IMR-90 (cell line): Measurements from ENCODE around the gene HOXA13. TPM values are rescaled to one million over a fixed set of nuclear protein-coding genes. Genes with fewer than 3 reads are reported as not detected.
A peak's percentile ranks its signal among the peaks of the same experiment; 100 is the strongest.

ENCODE experiments used
- ATAC-seq: fragments of 200-7000 bp; cut with Tn5 transposase; 2 replicates; pipeline ENCODE4 v1.9.1; 2020; ENCODE audit warnings: low read depth, mild to moderate bottlenecking, moderate library complexity
- BruUV-seq: library from RNA; stranded (reverse); fragments of 400-500 nt; replicated peaks from 2 replicates; lab custom pipeline; 2021; lab: Mats Ljungman, UMichigan
- CTCF ChIA-PET: fragments of 300-600 bp; formaldehyde crosslinking; extraction: SDS; loops from one replicate; lab custom pipeline; 2021; ENCODE audit warnings: antibody characterized with exemption; lab: Yijun Ruan, JAX
- POLR2A ChIA-PET: fragments of 300-600 bp; sonication (Branson Sonifier 250); formaldehyde crosslinking; loops from one replicate; lab custom pipeline; 2022; ENCODE audit warnings: antibody characterized with exemption; ENCODE audit not compliant: unreplicated experiment; lab: Charles Lee
- DNase-seq: peaks from one replicate; pipeline ENCODE4 v3.0.0; 2013
- H2AFZ ChIP-seq: replicated peaks from 2 replicates; pipeline ENCODE3; 2013; ENCODE audit warnings: low read length, mild to moderate bottlenecking; ENCODE audit not compliant: poor library complexity
- H2AK5ac ChIP-seq: 2 replicates; pipeline ENCODE4 v1.6.1; 2013; ENCODE audit warnings: low read depth, low read length, inconsistent platforms
- H2AK9ac ChIP-seq: replicated peaks from 2 replicates; pipeline ENCODE3; 2013; ENCODE audit warnings: mild to moderate bottlenecking, low read depth, low read length, moderate library complexity; ENCODE audit not compliant: poor library complexity
- H2BK120ac ChIP-seq: 2 replicates; pipeline ENCODE4 v1.6.1; 2013; ENCODE audit warnings: low read depth, low read length, inconsistent platforms
- H2BK15ac ChIP-seq: 3 replicates; pipeline ENCODE4 v1.6.1; 2013; ENCODE audit warnings: low read depth, low read length, inconsistent platforms
- H2BK20ac ChIP-seq: 2 replicates; pipeline ENCODE4 v1.6.1; 2013; ENCODE audit warnings: low read depth, mild to moderate bottlenecking, inconsistent platforms, low read length, moderate library complexity
- H2BK5ac ChIP-seq: 2 replicates; pipeline ENCODE4 v1.6.1; 2013; ENCODE audit warnings: mild to moderate bottlenecking, low read depth, low read length, inconsistent platforms; ENCODE audit not compliant: poor library complexity, severe bottlenecking
- H3K14ac ChIP-seq: replicated peaks from 2 replicates; pipeline ENCODE4 v1.6.1; 2013; ENCODE audit warnings: low read depth, low read length, inconsistent platforms
- H3K18ac ChIP-seq: 2 replicates; pipeline ENCODE4 v1.6.1; 2013; ENCODE audit warnings: low read depth, low read length, control low read depth
- H3K23ac ChIP-seq: 2 replicates; pipeline ENCODE4 v1.6.1; 2013; ENCODE audit warnings: low read depth, low read length, inconsistent platforms
- H3K27ac ChIP-seq: 2 replicates; pipeline ENCODE4 v1.5.1; 2013; ENCODE audit warnings: mild to moderate bottlenecking, control low read depth, low read length; ENCODE audit not compliant: insufficient read depth
- H3K27me3 ChIP-seq: 2 replicates; pipeline ENCODE4 v1.6.1; 2013; ENCODE audit warnings: low read length; ENCODE audit not compliant: control insufficient read depth, insufficient read depth
- H3K36me3 ChIP-seq: 2 replicates; pipeline ENCODE4 v1.6.1; 2013; ENCODE audit warnings: low read length, mixed read lengths; ENCODE audit not compliant: control insufficient read depth, insufficient read depth
- H3K4ac ChIP-seq: 2 replicates; pipeline ENCODE4 v1.6.1; 2013; ENCODE audit warnings: low read depth, low read length, inconsistent platforms
- H3K4me1 ChIP-seq: 2 replicates; pipeline ENCODE4 v1.6.1; 2013; ENCODE audit warnings: low read length, mixed read lengths; ENCODE audit not compliant: control insufficient read depth, insufficient read depth
- H3K4me2 ChIP-seq: 2 replicates; pipeline ENCODE4 v1.6.1; 2013; ENCODE audit warnings: low read depth, mild to moderate bottlenecking, control low read depth, low read length, moderate library complexity
- H3K4me3 ChIP-seq: 2 replicates; pipeline ENCODE4 v1.5.1; 2013; ENCODE audit warnings: low read depth, mild to moderate bottlenecking, control low read depth, low read length, moderate library complexity; ENCODE audit not compliant: insufficient read depth
- H3K56ac ChIP-seq: 2 replicates; pipeline ENCODE4 v1.6.1; 2013; ENCODE audit warnings: low read length, inconsistent platforms; ENCODE audit not compliant: insufficient read depth; ENCODE audit errors: extremely low read depth
- H3K79me1 ChIP-seq, 2 experiments: 2 replicates each; pipeline ENCODE4 v1.6.1; 2013; ENCODE audit warnings: low read length in 2 of 2, inconsistent platforms in 1 of 2, low read depth in 1 of 2
- H3K9ac ChIP-seq: 2 replicates; pipeline ENCODE4 v1.6.1; 2013; ENCODE audit warnings: low read depth, low read length, control low read depth
- H3K9me1 ChIP-seq: 2 replicates; pipeline ENCODE4 v1.6.1; 2013; ENCODE audit warnings: low read length, inconsistent platforms; ENCODE audit not compliant: insufficient read depth
- H3K9me3 ChIP-seq: 2 replicates; pipeline ENCODE4 v1.6.1; 2013; ENCODE audit warnings: low read length; ENCODE audit not compliant: control insufficient read depth, insufficient read depth
- H4K20me1 ChIP-seq: 2 replicates; pipeline ENCODE4 v1.6.1; 2013; ENCODE audit warnings: low read length, inconsistent platforms; ENCODE audit not compliant: insufficient read depth
- H4K5ac ChIP-seq: 2 replicates; pipeline ENCODE4 v1.6.1; 2013; ENCODE audit warnings: mild to moderate bottlenecking, low read depth, low read length, control low read depth
- H4K8ac ChIP-seq, 2 experiments: 2 replicates each; pipeline ENCODE4 v1.6.1; 2013; ENCODE audit warnings: low read depth in 2 of 2, low read length in 2 of 2, control low read depth in 1 of 2, inconsistent platforms in 1 of 2
- H4K91ac ChIP-seq: 2 replicates; pipeline ENCODE4 v1.6.1; 2013; ENCODE audit warnings: low read depth, low read length, inconsistent platforms; ENCODE audit not compliant: insufficient read depth
- BHLHE40 ChIP-seq: fragments of 150-350 bp; IDR thresholded peaks from 2 replicates; pipeline ENCODE4 v1.6.1; 2016; ENCODE audit warnings: mild to moderate bottlenecking, low read depth, low read length
- CTCF ChIP-seq: conservative IDR thresholded peaks from 2 replicates; pipeline ENCODE4 v1.5.1; 2012; ENCODE audit warnings: mild to moderate bottlenecking, low read depth, low read length, improper control_type of control experiment
- MAZ ChIP-seq: IDR thresholded peaks from 2 replicates; pipeline ENCODE4 v1.6.1; 2012; ENCODE audit warnings: low read depth, mild to moderate bottlenecking, low read length, improper control_type of control experiment, moderate library complexity, borderline replicate concordance
- RAD21 ChIP-seq: IDR thresholded peaks from 2 replicates; pipeline ENCODE4 v1.6.1; 2012; ENCODE audit warnings: low read length, improper control_type of control experiment
- RCOR1 ChIP-seq: IDR thresholded peaks from 2 replicates; pipeline ENCODE4 v1.6.1; 2012; ENCODE audit warnings: mild to moderate bottlenecking, low read length, improper control_type of control experiment; ENCODE audit not compliant: insufficient replicate concordance
- RFX5 ChIP-seq: IDR thresholded peaks from 2 replicates; pipeline ENCODE4 v1.8.0; 2012; ENCODE audit warnings: low read depth, mild to moderate bottlenecking, low read length, moderate library complexity
- WGBS, 2 experiments: methylation state at CpG; one replicate each; pipeline versions ENCODE4 v1.1.5 to v1.1.7; 2013; ENCODE audit warnings: missing lambda C conversion rate in 2 of 2; ENCODE audit not compliant: insufficient read length in 1 of 2; ENCODE audit errors: extremely low coverage in 2 of 2; 5-methylcytosine and 5-hydroxymethylcytosine counted together
- dilution Hi-C: fragments of 300-500 bp; cut with HindIII; formaldehyde crosslinking; loops from one replicate; pipeline ENCODE4 v1.14.3; 2018; ENCODE audit warnings: low sequenced_read_pairs; ENCODE audit not compliant: unreplicated experiment
- in situ Hi-C: fragments of 300-500 bp; cut with MboI; formaldehyde crosslinking; loops from 3 replicates; pipeline ENCODE4 v1.14.3; 2019; ENCODE audit warnings: low sequenced_read_pairs, inconsistent platforms, mixed read lengths
- intact Hi-C: fragments of 100-400 bp; cut with micrococcal nuclease; formaldehyde crosslinking; loops from 2 replicates; pipeline ENCODE4 v1.10.0; 2022
- polyA plus RNA-seq, 3 experiments: library from polyadenylated mRNA; depleted of rRNA; stranded (reverse); fragments of >200 nt; gene quantifications; 2 replicates each; pipeline ENCODE4 v1.2.3, GENCODE V29; 2012; ENCODE audit warnings: low replicate concordance in 1 of 3
- total RNA-seq: library from RNA; depleted of rRNA; stranded (reverse); fragments of >200 nt; gene quantifications from 2 replicates; pipeline ENCODE4 v1.2.3, GENCODE V29; 2012
- TF ChIP-seq, protein P1 (sequence below): fragments of 150-350 bp; IDR thresholded peaks from 2 replicates; pipeline ENCODE4 v1.6.1; 2016; ENCODE audit warnings: low read depth, mild to moderate bottlenecking, low read length, moderate library complexity, borderline replicate concordance
- TF ChIP-seq, protein P2 (sequence below): fragments of 150-350 bp; IDR thresholded peaks from 2 replicates; pipeline ENCODE4 v1.6.1; 2017; ENCODE audit warnings: mild to moderate bottlenecking, antibody characterized with exemption, low read length, low read depth

Gene HOXA13
- total and polyA plus RNA-seq, 2 of the 4 experiments (the other 2 are of a cell fraction) = not detected

DNA sequence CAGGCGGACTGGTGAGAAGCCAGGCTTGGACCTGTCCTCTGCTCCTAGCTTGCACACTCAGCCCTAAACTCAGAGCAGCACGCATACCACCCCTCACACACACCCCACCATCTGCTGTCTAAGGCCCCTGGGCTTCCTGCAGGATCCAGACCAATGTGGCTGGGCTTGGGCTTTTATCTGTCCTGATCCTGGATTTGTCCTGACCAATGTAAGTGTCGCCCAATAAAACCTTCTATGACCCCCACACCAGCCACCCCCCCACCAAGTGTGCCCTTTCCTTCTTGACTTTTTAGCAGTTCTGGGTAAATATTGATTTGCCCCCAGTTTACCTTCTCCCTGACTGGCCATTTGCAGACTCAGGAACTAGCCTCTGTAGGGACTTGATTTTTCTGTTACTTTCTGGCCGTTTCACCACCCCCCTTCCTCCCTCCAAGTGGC is 1.7 kb upstream of the HOXA13 start:
- no peak overlapping the region for H3K9ac ChIP-seq
- no peak for DNase-seq
- dilution Hi-C loops (no loop called here), in situ Hi-C loops (loop anchor here (5.0 to 10.0 kb wide), 2 partner anchors 381 to 573 kb away; no protein-coding TSS in a partner anchor), intact Hi-C loops (no loop called here)
- ChIA-PET CTCF (no interaction called here), POLR2A (interaction anchor here (0.6 kb wide), 1 partner anchor 606 kb away, joined by 3 read pairs; no protein-coding TSS in a partner anchor)
- peaks cover 2% of the 10 kb centered on the region; the same call in 1 of the 2 replicates for H3K4me1 ChIP-seq
- no peak overlapping the region; the same call in 1 of the 2 replicates for H3K4me2 ChIP-seq
- 38% methylated on average over 1 of the region's 4 CpGs; no CpG with 5 or more reads in 1 of the 2 experiments for WGBS, 2 experiments
- peaks cover 11% of the 10 kb centered on the region; the same call in 1 of the 2 replicates for H3K9me3 ChIP-seq
- H3K23ac ChIP-seq = 0 out of 2 replicates have a peak overlapping the region, but pooled peaks have one; percentile 8
- peaks cover 24% of the 10 kb centered on the region for H4K20me1 ChIP-seq
- no peak overlapping the region for H2BK15ac ChIP-seq
- ATAC-seq = no peak
- H3K56ac ChIP-seq = no peak overlapping the region
- H2AFZ ChIP-seq = no peak overlapping the region
- TF ChIP-seq, protein P1, sequence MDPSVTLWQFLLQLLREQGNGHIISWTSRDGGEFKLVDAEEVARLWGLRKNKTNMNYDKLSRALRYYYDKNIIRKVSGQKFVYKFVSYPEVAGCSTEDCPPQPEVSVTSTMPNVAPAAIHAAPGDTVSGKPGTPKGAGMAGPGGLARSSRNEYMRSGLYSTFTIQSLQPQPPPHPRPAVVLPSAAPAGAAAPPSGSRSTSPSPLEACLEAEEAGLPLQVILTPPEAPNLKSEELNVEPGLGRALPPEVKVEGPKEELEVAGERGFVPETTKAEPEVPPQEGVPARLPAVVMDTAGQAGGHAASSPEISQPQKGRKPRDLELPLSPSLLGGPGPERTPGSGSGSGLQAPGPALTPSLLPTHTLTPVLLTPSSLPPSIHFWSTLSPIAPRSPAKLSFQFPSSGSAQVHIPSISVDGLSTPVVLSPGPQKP = no peak
- TF ChIP-seq RAD21 = no peak
- TF ChIP-seq CTCF = no peak
- TF ChIP-seq RCOR1 = no peak
- TF ChIP-seq, protein P2, sequence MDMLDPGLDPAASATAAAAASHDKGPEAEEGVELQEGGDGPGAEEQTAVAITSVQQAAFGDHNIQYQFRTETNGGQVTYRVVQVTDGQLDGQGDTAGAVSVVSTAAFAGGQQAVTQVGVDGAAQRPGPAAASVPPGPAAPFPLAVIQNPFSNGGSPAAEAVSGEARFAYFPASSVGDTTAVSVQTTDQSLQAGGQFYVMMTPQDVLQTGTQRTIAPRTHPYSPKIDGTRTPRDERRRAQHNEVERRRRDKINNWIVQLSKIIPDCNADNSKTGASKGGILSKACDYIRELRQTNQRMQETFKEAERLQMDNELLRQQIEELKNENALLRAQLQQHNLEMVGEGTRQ = no peak
- TF ChIP-seq RFX5 = no peak
- no peak for TF ChIP-seq BHLHE40
- no peak for TF ChIP-seq MAZ
- H3K14ac ChIP-seq = no peak overlapping the region
- no peaks in the 10 kb centered on the region for H3K79me1 ChIP-seq
- no peak overlapping the region for H2BK20ac ChIP-seq
- H2AK5ac ChIP-seq = no peak overlapping the region
- H4K8ac ChIP-seq = no peak overlapping the region
- H3K36me3 ChIP-seq = no peaks in the 10 kb centered on the region
- H4K91ac ChIP-seq = no peak overlapping the region
- H3K18ac ChIP-seq = no peak overlapping the region
- no peak overlapping the region for H3K27ac ChIP-seq
- no peak overlapping the region for H3K4ac ChIP-seq
- H3K9me1 ChIP-seq = peaks cover 5% of the 10 kb centered on the region; the same call in 1 of the 2 replicates
- no TSS peak for BruUV-seq
- no peak overlapping the region for H2BK5ac ChIP-seq
- H2AK9ac ChIP-seq = no peak overlapping the region
- peaks cover 93% of the 10 kb centered on the region for H3K27me3 ChIP-seq
- H4K5ac ChIP-seq = no peak overlapping the region
- H3K4me3 ChIP-seq = no peak overlapping the region
- no peak overlapping the region for H2BK120ac ChIP-seq
